Body of pancreas (tissue), 4 donors: ENCODE data around the gene MYO5B. TPM values are rescaled to one million over a fixed set of nuclear protein-coding genes. Genes with fewer than 3 reads are reported as not detected.

ENCODE experiments used
- ATAC-seq: fragments of 150-250 bp; one replicate; pipeline ENCODE4 v1.9.1; 2016
- DNase-seq, 4 donors: peaks; one replicate each; pipeline ENCODE4 v3.0.0-alpha.2; 2019
- H3K27ac ChIP-seq, 4 donors: fragments of 200-600 bp; sonication (generic); 1 replicate in 3 of 4; 2 replicates in 1 of 4; pipeline versions ENCODE4 v1.5.1 to v1.6.1; 2016 to 2019; ENCODE audit warnings: mild to moderate bottlenecking in 1 of 4, mixed read lengths in 1 of 4, moderate library complexity in 1 of 4
- H3K27me3 ChIP-seq, 2 donors: fragments of 200-600 bp; sonication (generic); one replicate each; pipeline ENCODE4 v1.6.0; 2016; ENCODE audit warnings: mild to moderate bottlenecking in 1 of 2
- H3K36me3 ChIP-seq, 2 donors: fragments of 200-600 bp; sonication (generic); replicated peaks in 1 of 2; 2 replicates each; pipeline ENCODE4 v1.5.1; 2016; ENCODE audit warnings: low read depth in 2 of 2; ENCODE audit not compliant: insufficient read depth in 1 of 2
- H3K4me1 ChIP-seq: fragments of 200-600 bp; sonication (generic); one replicate; pipeline ENCODE4 v1.6.0; 2016
- H3K4me3 ChIP-seq, 2 donors: fragments of 200-600 bp; sonication (generic); 1 replicate in 1 of 2; 2 replicates in 1 of 2; pipeline ENCODE4 v1.5.1; 2016 to 2019
- H3K9me3 ChIP-seq, 3 donors: fragments of 200-600 bp; sonication (generic); 1 replicate in 2 of 3; 2 replicates in 1 of 3; pipeline ENCODE4 v1.5.1; 2016
- POLR2A ChIP-seq, 3 donors: fragments of 450-650 bp; IDR thresholded peaks; one replicate each; pipeline ENCODE4 v1.6.1; 2016; ENCODE audit warnings: antibody characterized with exemption in 3 of 3, mild to moderate bottlenecking in 2 of 3
- WGBS, 2 donors: methylation state at CpG; one replicate each; pipeline ENCODE4 v1.1.5; 2017; 5-methylcytosine and 5-hydroxymethylcytosine counted together
- intact Hi-C: fragments of 100-400 bp; cut with DNase I; formaldehyde crosslinking; loops from one replicate; pipeline ENCODE4 v1.15.1; 2023
- total RNA-seq, 2 donors: library from RNA; depleted of rRNA; stranded (reverse); fragments of >200 nt; gene quantifications; one replicate each; pipeline ENCODE4 v1.1.0, GENCODE V29; 2016
- TF ChIP-seq, protein P1 (sequence below), 7 experiments: fragments of 450-650 bp in 4 of 7; fragments of 200-600 bp in 3 of 7; sonication (generic) in 3 of 7; IDR thresholded peaks; one replicate each; pipeline ENCODE4 v1.5.1; 2016 to 2019; ENCODE audit warnings: antibody characterized with exemption in 7 of 7

Gene MYO5B
- total RNA-seq, 2 donors from 2014 or later = 17.1 to 18.2 TPM

DNA sequence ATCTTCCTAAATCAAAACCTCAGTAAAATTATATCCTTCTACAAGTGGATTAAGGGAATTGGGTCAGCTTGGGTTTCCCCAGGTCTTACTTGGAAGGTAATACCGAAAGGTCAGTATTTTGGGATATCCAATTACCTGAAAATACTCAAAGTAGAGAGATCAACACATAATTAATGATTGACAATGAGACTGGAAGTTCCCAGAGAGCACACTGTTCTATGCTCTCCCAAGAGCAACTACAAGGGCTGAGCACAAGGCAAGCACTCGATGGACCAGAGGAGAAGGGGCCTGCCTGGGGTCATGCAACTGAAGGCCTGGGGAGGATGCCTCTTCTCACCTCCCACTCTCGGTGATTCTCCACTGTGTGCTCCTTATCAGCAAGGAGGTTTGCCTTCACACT, 222.4 kb downstream of the MYO5B start:
- H3K9me3 ChIP-seq = no peaks in the 10 kb centered on the region
- H3K36me3 ChIP-seq = no peaks in the 10 kb centered on the region
- no peak for TF ChIP-seq POLR2A (IDR thresholded peaks at IDR 0.05)
- TF ChIP-seq, protein P1, sequence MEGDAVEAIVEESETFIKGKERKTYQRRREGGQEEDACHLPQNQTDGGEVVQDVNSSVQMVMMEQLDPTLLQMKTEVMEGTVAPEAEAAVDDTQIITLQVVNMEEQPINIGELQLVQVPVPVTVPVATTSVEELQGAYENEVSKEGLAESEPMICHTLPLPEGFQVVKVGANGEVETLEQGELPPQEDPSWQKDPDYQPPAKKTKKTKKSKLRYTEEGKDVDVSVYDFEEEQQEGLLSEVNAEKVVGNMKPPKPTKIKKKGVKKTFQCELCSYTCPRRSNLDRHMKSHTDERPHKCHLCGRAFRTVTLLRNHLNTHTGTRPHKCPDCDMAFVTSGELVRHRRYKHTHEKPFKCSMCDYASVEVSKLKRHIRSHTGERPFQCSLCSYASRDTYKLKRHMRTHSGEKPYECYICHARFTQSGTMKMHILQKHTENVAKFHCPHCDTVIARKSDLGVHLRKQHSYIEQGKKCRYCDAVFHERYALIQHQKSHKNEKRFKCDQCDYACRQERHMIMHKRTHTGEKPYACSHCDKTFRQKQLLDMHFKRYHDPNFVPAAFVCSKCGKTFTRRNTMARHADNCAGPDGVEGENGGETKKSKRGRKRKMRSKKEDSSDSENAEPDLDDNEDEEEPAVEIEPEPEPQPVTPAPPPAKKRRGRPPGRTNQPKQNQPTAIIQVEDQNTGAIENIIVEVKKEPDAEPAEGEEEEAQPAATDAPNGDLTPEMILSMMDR (IDR thresholded peaks at IDR 0.05) = no peak
- no peak overlapping the region for H3K27ac ChIP-seq
- 85 to 88% methylated on average over 3 of the region's 3 CpGs for WGBS, 2 donors
- DNase-seq (no peak), ATAC-seq (no peak)
- intact Hi-C loops = no loop called here
- H3K4me3 ChIP-seq = no peak overlapping the region
- peaks cover 10% of the 10 kb centered on the region for H3K4me1 ChIP-seq
- no peaks in the 10 kb centered on the region for H3K27me3 ChIP-seq

DNA sequence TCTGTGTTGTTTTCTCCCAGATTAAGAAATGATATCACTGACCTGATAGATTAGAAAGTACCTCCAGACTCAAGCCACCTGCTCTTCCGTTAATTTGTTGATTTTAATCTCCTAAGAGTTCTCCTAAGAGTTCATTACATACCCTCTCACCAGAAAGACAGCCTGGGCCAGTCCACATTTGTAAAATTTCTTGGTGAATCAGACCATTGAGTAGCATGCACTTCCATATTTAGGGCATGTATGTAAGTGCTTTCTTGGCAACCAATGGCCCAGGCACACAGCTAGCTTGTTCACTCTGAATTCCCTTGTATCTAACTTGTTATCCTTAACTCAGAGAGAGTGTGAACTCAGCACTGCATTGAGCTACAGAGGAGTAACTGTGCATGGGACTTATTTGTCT, 223.5 kb downstream of the MYO5B start:
- H3K4me1 ChIP-seq = peaks cover 15% of the 10 kb centered on the region
- H3K9me3 ChIP-seq = no peaks in the 10 kb centered on the region
- ATAC-seq (no peak), DNase-seq (no peak)
- TF ChIP-seq POLR2A (IDR thresholded peaks at IDR 0.05) = no peak
- TF ChIP-seq, protein P1 (IDR thresholded peaks at IDR 0.05) = no peak
- H3K36me3 ChIP-seq = no peaks in the 10 kb centered on the region
- no peak overlapping the region for H3K4me3 ChIP-seq
- H3K27ac ChIP-seq = no peak overlapping the region
- 55 to 62% methylated on average over 1 of the region's 1 CpG for WGBS, 2 donors
- no peaks in the 10 kb centered on the region for H3K27me3 ChIP-seq
- intact Hi-C loops = no loop called here

DNA sequence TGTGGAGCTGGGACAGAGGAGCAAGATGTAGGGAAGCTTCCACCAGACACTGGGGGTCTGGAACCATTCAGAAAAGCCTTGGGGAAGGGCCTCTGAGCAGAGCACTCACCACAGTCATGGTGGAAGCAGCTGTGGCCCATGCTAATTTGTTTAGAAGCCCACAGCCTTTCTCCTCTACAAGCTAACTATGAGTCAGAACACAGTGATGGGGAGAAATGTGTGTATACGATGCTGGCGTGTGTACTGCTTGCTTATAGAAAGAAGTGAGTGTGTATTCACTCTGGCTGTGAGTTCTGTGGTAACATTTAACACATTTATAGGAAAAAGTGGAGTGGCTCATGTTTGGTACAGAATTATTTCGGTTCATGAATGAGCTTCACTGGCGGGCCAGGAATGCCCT, 224.6 kb downstream of the MYO5B start:
- H3K4me1 ChIP-seq = peaks cover 17% of the 10 kb centered on the region
- no peak overlapping the region for H3K27ac ChIP-seq
- ATAC-seq = no peak
- H3K27me3 ChIP-seq = no peaks in the 10 kb centered on the region
- intact Hi-C loops = no loop called here
- WGBS, 2 donors = 93 to 94% methylated on average over 4 of the region's 4 CpGs
- no peaks in the 10 kb centered on the region for H3K36me3 ChIP-seq
- H3K4me3 ChIP-seq = no peak overlapping the region
- H3K9me3 ChIP-seq = no peaks in the 10 kb centered on the region
- no peak for TF ChIP-seq POLR2A (IDR thresholded peaks at IDR 0.05)
- TF ChIP-seq, protein P1 (IDR thresholded peaks at IDR 0.05) = no peak
- no peak for DNase-seq

DNA sequence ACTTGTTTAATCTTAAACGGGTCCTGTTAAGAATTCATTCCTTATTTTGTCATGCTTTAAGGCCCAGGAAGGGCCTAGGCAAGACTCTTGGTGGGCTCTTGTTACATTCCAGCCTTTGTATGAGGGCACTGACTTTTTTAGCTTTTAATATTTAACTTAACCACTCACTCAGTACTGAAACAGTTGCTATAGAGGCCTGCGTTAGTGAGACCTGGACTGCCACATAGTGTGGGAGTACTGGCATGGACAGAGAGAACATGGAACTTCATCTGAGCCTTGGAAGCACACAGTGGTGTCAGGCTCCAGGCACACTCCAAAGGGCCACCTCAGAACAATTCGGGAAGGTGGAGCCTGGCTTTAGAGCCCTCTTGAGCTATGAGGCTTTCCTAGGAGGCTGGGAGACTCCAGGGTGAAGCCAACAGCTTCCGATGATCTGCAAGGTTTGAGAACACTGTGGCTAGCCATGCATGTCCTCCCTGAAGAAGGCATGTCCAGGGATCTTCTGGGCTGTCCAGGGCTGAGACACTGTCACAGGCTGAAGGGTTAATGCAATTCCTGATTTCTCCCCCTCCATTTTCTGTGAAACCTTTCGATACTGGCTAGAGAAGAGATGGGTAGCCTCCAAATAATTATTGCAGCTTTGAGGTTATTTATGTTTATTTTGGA, 226.2 kb downstream of the MYO5B start:
- ATAC-seq = no peak
- no peak for DNase-seq
- intact Hi-C loops = no loop called here
- peaks cover 17% of the 10 kb centered on the region for H3K4me1 ChIP-seq
- no peak overlapping the region for H3K4me3 ChIP-seq
- no peaks in the 10 kb centered on the region for H3K9me3 ChIP-seq
- peak overlapping the region in 2 of 4 donors; percentile 44 to 63 for H3K27ac ChIP-seq
- 76 to 79% methylated on average over 5 of the region's 5 CpGs for WGBS, 2 donors
- no peaks in the 10 kb centered on the region for H3K36me3 ChIP-seq
- no peak for TF ChIP-seq POLR2A (IDR thresholded peaks at IDR 0.05)
- TF ChIP-seq, protein P1 (IDR thresholded peaks at IDR 0.05) = no peak
- H3K27me3 ChIP-seq = no peaks in the 10 kb centered on the region
